ENCODE measurements around the gene SEC14L5.
"Not testable (repeated sequence)": the region's sequence is repeated elsewhere in the genome, so short reads cannot be mapped to it uniquely, and the experiment has no call there.

The SEC14L5 gene

DNA sequence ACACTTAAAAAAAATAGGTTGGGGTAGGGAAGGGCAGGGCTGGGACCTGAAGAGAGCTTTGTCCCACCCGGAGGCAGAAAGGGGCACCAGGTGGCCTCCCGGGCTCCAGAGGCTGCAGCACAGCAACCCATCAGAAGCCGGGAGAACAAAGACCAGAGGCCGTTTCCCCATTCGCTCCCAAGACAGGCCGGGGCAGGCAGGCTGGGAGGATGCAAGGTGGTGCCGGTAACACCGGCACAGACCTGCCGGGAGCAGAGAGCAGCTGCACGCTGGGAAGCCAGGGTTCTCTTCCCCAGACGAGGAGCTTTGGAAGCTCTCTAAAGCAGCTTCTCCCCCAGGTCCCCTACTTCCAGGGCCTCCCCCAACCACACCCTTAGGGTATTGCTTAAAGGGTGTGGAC is 26.7 kb upstream of the SEC14L5 start:
- DNase-seq (ENCODE audit: low read depth), result no peak

DNA sequence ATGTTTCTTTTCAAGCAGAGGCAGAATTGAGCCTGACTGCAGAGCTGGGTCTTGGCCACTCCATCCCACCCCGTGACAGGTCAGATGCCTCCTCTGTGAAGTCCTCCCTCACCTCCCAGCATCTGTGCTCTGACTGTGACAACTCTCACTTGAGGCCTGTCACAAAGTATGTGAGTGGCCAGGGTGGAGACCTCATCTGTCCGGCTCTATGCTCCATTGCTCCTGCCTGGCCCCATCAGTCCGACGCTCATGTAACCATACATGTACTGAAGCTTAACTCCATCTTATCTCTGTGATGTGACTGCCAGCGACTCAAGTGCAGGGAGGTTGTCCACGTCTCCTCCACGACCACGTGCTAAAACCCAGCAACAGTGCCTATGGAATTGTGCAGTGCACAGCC is 24.7 kb upstream of the SEC14L5 start:
- DNase-seq (ENCODE audit: low read depth), result no peak

DNA sequence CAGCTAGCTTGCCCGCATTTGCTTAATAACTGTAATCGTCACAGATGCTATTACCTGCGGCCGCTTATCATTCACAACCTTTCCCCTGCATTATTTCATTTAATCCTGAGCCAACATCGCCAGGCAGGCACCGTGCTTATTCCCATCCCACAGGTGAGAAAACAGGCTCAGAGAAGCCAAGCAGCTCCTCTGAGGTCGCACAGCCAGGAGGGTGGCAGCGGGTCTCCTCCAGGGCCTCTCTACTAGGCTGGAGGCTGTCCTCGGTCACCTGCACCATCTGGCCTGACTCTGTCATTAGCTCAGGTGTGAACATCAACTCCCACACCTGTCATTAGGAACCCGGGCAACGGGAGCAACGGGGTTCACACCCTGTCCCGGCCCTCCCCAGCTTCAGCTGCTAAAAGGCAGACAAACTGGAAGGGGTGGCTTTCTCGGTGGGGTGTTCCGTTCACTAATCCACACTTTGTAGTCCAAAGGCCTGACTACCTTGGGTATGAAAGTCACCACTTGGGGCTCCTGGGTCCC is 24.2 kb upstream of the SEC14L5 start:
- DNase-seq (ENCODE audit: low read depth), result no peak

DNA sequence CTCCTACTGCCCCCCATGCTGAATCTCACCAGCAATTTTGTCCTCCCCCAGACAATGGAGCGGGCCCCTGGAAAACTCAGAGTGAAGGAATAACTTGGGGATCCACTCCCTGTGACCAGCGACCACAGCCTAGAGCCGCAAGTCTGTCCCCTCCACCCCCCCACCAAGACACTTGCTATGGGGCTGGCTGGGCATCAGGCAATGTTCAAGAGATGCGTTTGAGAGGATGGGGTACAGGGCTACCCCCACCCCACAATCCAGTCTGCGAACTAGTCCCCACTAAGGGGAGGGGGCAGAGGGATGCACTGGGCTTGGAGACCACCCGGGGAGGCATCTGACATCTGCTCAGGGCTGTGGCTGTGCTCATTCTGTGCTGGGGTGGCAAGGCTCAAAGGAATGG is 23.5 kb upstream of the SEC14L5 start:
- no peak for DNase-seq (ENCODE audit: low read depth)

DNA sequence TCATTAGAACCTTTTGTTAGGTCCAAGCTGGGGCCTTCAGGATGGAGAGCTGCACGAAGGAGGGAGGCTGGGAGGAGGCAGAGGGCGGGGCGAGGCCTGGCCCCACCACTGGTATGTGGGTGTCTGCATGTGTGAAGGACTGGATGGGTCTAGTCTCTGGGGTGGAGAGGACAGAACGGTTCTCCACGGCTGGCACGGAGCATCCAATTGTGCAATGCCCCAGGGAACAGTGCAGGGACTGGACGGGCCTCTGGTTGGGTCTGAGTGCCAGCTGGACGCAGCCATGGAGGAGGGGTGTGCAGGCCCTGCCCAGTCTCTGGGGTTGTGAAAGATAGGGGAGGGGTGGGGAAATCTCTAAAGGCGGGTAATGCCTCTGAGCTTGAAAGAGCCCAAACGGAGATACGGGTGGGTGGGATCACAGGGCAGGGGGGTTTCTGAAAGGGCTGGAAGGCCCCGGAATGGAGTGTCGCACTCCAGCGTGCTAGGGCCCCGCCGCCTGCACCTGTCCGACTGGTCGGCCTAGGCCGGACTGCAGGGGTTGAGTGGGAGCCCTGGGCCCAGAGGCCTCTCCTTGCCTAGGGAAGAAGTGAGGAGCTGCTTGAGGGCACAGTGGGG is 22.8 kb upstream of the SEC14L5 start:
- no peak for DNase-seq (ENCODE audit: low read depth)

DNA sequence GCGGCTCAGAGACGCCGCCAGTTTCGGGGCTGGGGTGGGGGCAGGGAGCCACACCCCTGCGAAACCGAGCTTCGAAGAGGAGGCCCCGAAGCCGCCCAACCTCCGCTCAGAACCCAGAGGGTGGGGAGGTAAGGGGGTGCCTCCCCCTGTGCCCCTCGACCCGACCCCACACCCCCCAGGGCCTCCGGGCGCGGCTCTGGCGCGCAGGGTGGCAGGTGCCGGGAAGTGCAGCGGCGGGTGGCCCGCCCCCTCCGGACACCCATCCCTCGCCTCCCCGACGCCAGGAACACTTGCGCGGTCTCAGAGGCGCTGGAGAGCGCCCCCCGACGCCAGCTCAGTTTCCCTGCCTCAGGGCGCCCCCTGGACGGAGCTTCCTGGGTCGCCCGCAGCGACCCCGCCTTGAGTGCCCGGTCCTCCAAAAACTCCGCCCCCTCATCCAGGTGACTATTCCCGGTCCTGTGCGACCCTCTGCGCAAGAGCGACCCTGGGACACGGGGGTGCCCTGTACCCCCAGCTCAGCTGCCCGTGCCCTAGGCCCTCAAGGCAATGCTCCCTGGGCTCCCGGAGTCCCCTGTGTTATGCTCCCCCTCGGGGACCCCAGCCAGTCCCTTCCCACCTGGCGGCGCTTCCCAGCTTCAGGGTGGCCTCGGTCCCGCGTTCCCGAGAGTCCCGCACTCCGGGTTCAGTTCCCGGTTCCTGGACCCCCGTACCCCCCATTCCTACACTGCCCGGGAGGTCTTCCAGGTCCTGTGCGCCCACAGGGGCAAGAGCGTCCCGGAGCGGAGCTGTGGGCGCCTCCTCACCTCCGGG is 21.7 kb upstream of the SEC14L5 start:
- DNase-seq (ENCODE audit: low read depth), result no peak

DNA sequence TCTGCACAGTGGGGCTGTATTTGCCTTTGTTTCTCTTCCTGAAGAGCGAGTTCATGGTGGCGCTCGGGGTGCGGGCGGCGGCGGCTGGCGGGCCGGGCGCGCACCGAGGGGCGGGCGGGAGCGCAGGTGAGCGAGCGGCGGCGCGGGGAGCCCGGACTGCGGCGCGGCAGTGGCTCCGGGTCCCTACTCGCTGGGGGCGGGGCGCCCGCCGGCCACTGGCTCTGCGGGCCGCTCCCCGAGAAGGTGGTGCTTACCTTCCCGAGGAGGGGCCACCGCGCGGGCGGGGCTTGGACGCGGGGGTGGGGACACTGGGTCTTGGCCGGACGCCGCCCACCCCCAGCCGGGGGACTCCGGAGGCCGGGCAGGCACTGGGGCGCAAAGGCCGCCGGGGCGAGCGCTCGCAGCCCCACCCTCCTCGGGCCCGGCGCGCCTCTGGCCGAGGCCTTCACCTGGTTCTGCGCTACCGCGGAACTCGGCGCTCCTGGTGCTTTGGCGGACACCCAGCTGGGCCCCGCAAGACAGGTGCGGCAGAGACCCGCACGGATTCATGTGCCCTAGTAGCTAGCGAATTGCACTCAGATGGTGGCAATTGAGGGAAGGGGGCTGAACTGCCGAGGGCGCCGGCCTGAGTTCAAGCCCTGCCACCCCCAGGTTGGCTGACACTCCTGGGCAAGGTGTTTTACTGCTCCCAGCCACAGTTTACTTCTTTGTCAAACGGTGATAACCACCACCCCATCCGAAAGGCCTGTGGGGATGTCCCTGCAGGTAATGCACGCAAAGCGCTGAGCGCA is 20.9 kb upstream of the SEC14L5 start, which contains the start of gene PPL:
Gene PPL, minus strand, starts transcription at position 158 of the 791 bp plus-strand sequence. Its CDS starts 103 bp downstream, at position 55.
- DNase-seq (ENCODE audit: low read depth), result no peak

DNA sequence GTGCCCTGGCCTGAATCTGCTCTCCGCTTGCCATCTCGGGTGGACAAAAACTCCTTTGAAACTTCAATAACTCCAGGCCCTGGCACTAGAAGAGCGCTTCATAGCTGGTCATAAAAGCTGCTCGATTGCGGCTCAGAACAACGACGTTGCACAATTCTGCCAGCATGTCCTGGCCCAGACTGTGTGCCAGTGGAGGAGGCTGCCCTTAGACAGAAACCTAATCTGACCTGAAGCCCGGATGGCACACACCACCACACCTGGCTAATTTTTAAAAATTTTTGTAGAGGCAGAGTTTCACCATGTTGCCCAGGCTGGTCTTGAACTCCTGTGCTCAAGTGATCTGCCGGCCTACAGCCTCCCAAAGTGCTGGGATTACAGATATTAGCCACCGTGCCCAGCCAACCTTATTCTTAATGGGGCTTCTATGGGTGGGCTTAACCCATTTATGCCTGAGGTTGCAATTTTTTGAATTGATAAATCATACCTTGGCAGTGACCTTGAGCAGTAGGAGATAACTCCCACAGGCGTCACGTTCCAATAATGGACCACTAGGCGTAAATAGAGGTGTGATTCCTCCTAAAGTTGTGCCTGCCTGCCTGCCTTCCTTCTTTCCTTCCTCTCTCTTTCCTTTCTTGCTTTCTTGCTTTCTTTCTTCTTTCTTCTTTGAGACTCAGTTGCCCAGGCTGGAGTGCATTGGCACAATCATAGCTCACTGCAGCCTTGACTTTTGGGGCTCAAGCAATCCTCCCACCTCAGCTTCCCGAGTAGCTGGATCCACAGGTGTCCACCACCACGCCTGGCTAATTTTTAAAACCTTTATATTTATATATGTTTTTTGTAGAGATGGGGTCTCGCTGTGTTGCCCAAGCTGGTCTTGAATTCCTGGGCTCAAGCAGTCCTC is 20.1 kb upstream of the SEC14L5 start:
- no peak for DNase-seq (ENCODE audit: low read depth)

DNA sequence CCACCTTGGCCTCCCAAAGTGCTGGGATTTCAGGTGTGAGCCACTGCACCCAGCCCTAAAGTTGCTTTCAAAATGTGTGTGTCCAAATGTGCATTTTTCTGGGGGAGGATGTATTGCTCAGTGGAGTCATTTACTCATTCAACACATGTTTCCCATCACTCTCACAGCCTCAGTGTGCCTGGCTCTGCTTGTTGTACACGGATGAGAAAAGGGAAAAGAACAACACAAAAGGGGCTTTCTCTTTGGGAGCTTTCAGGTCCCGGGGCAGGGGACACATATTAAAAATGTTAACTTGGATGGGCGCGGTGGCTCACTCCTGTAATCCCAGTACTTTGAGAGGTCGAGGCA is 19.5 kb upstream of the SEC14L5 start:
- DNase-seq (ENCODE audit: low read depth), result no peak

DNA sequence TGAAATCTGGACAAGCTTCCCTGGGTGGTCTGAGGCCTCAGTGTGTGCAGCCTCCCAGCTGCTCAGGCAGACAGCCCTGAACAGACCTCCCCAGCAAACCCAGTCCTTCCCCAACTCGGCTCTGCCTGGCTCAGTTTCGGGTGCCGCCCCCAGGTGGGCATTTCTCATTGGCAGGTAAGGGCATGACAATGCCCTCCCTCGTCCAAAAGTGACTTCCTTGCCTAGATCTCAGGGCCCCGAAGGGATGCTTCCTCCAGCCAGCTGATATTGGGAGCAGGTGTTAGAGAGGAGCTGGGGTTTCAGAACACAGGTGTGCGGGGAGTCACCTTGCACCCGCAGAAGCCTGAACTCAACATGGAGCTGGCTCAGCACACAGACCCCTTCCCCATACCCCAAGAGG is 17.4 kb upstream of the SEC14L5 start:
- DNase-seq (ENCODE audit: low read depth), result no peak

DNA sequence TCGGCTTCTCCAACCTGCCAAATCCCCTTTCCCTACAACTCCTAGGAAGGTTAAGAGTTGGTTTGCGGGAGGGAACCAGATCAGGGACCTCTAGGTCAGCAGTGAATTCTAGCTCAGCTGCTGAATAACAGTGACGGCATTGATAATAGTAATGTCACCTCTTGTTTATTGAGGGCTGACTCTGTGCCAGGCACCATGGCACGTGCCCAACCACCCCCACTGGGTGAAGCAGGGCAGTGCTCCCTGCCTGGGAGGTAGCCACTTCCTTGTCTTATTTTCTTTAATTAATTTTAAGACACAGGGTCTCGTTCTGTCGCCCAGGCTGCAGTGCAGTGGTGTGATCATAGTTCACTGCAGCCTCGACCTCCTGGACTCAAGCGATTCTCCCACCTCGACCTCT is 15.6 kb upstream of the SEC14L5 start:
- no peak for DNase-seq (ENCODE audit: low read depth)

DNA sequence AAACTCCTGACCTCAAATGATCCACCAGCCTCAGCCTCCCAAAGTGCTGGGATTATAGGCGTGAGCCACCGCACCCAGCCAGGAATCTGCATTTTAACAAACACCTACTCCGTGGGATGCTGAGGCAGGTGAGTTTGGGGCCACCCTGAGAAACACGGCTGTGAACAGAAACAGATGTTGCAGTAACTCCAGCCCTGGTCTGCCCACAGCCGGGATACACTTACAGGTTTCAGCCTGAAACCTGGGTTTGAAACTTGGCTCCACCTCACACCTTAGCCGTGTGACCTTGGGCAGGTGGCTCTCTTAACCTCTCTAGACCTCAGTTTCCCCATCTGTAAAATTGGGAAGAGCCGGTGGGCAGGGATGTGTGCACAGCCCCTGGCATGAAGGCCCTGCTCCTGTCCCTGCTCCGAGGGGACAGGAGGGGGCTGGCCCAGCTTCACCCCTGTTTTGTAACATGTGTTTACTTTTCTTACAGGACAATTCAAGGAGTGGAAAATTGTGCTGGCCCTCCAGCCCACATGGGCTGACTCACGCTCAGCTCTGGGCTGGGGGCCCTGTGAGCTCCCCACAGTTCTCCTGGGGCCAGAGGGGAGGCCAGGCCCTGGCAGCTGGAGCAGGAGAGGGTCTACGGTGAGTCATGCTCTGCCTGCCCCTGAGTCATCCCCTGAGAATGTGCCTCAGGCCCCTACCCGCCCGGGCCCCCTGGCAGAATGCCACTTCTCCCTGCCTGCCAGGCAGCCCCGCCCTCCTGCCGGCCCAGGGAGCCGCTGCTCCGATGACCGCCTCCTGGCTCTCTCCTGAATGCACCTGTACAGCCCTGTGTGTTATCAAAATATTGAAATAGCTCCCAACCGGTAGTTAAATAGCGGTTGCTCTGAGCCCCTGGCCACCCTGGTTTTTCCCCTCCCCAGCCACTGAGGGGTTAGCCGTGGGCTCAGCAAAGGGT is 13.5 kb upstream of the SEC14L5 start:
- DNase-seq (ENCODE audit: low read depth), result peak; percentile 91

DNA sequence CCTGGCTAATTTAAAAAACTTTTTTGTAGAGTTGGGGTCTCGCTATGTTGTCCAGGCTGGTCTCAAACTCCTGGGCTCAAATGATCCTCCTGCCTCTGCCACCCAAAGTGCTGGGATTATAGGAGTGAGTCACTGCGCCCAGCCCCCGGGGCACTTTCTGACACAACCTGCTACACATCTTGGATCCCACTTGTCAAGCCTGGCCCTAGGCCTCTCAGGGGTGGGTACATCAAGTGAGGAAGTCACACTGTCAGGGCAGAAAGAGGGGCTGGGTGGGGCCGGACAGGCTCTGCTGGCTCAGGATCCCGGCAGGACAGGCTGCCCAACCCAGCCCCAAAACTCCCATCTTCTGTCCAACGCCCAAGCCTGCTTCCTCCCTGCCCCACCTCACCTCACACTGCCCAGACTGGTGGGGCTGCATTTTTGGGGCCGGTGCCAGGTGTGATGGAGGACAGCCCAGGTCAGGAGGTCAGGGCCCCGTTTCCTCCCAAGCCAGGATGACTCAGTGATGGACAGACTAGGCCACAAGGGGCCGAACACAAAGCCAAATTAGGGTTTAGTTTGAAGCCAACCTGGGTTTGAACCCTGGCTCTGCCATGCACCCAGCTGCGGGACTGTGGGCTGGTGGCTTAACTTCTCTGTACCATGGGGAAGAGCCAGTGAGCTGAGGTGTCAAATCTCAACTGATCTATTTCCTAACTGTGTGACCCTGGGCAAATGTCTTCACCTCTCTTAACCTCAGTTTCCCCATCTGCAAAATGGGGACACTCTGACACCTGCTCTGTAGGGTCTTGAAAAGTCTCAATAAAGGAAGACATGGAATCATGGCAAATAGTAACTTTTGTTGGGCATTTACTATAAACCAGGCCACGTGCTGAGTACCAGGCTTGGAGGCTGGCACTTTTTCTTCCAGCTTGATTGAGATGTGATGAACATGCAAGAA is 12.3 kb upstream of the SEC14L5 start:
- no peak for DNase-seq (ENCODE audit: low read depth)

DNA sequence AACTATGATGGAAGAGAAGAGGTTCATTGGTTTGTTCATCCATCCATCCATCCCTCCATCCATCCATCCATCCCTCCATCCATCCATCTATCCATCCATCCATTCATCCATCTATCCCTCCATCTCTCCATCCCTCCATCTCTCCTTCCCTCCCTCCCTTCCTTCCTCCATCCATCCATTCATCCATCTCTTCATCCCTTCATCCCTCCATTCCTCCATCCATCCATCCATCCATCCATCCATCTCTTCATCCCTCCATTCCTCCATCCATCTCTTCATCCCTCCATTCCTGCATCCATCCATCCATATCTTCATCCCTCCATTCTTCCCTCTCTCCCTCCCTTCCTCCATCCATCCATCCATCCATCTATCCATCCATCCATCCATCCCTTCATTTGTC is 11.2 kb upstream of the SEC14L5 start:
- no peak for DNase-seq (ENCODE audit: low read depth)

DNA sequence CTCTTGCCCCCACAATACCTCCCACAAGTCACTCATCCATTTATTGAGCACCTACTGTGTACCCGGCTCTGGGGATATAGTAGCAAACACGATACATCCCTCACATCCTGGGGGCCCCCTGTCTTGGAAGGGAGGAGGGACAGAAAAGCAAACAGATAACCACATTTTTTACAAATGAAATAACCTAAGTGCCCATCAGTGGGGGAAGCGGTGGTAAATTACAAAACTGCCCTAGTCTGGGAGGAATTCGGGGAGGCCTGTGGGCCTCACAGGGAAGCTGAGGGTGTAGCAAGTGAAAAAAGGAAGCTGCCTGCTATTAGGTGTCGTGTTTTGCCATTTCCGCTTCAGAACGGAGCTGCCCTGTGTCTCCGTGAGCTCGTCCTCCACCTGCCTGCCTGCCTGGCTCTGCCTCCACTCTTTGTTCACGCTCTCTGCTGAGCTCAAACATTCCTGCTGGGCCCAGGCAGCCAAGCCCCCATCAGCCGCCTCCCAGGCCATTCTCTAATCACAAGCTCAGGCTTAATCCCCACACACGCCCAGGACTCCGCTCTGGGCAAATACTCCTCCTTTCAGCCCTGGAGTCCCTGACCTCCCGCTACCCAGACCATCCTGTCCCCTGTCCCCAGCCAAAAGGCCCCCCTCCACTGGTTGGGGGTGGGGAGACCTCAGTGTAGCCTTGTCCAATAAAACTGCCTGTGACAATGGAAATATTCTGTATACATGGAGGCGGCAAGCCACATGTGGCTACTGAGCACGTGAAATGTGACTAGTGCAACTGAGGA is 10.2 kb upstream of the SEC14L5 start:
- DNase-seq (ENCODE audit: low read depth), result no peak

DNA sequence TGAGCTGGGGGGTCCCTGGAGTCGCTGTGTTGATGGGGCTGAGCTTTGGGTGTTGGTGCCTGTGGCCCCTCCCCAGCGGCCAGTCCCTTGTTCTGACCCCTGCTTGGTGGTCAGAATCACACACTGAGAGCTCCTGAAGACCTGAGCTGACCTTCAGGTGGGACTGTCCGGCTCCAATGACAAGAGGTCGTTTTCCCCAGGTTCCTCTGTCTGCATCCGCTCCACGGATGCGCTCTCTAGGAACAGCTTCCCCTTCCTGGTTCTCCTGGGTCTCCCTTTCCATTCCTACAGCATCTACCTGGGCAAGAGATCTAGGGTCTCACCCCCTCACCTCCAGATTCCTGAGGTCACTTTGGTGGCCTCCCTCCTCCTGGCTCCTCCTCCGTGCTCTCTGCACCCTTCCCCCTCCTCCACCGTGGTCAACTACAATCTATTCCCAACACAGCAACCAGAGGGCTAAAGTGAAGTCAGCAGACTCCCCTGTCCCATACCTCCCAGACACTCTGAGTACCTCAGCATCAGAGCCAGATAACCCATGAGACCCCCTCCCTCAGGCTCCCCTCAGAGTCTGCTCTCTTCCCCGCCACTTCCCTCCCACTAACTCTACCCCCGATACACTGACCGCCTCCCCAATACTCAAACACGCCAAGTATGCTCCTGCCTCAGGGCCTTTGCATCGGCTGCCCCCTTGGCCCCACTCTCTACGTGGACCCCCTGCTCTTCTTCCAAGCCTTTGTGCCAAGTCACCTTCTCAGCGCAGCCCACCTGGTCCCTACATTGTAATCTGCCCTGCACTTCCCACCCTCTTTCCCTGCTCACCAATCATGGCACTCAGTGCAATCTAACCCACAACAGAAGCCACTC is 9.0 kb upstream of the SEC14L5 start:
- no peak for DNase-seq (ENCODE audit: low read depth)

DNA sequence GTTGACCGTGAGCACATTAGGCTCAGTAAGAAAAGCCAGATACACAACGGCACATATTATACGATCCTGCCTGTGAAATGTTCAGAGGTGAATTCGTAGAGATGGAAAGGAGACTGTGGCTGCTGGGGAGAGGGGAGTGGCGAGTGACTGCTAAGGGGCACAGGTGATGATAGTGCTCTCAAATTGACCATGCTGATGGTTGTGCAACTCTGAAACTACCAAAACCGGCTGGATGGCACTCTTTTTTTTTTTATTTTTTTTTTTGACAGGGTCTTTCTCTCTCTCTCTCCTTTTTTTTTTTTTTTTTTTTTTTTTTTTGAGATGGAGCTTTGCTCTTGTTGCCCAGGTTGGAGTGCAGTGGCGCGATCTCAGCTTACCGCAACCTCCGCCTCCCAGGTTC is 8.1 kb upstream of the SEC14L5 start:
- no peak for DNase-seq (ENCODE audit: low read depth)

DNA sequence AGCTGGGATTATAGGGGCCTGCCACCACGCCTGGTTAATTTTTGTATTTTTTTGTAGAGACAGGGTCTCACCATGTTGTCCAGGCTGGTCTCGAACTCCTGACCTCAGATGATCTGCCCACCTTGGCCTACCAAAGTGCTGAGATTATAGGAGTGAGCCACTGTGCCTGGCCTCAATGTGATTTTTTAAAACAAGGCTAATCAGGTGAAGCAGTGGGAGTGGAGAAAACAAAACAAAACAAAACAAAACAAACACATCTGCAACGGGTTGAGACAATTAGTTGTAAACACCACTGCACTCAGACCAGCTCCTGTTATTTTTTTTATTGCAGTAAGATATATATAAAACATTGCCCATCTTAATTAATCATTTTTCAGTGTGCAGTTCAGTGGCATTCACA is 6.5 kb upstream of the SEC14L5 start:
- not testable (repeated sequence) for DNase-seq (ENCODE audit: low read depth)

All from HS-5 (cell line).